SH-SY5Y (cell line): ENCODE results near the gene HPGDS.

Experiments
- GATA2 ChIP-seq: IDR thresholded peaks from 2 replicates; pipeline ENCODE4 v1.6.1; 2011; ENCODE audit warnings: mild to moderate bottlenecking, low read depth, low read length
- GATA3 ChIP-seq: IDR thresholded peaks from 2 replicates; pipeline ENCODE4 v1.6.1; 2011; ENCODE audit warnings: low read depth, mild to moderate bottlenecking, low read length, moderate library complexity

HPGDS gene

GRCh38 chr4:94363136-94363655 is 20.6 kb upstream of the HPGDS start:
- no peak for TF ChIP-seq GATA2
- TF ChIP-seq GATA3, result no peak

DNA sequence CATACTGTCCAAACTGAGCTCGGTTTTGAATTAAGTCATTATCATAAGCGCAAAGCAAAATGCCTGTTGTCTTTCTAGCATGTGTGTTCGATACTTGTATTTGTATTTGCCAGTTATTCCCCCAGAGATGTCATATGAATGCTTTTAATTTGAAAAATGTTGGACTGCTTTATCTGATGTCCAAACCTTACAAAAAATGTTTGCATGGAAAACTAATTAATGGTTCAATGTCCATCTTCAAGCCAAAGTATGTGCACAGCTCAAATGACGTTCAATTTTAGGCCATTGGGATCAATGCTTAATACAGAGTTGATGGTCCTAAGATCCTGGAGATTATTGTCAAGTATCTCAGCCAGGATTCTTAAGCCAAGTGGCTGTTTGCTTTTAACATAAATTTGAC is 17.2 kb upstream of the HPGDS start:
- TF ChIP-seq GATA3 (no peak), GATA2 (no peak)

DNA sequence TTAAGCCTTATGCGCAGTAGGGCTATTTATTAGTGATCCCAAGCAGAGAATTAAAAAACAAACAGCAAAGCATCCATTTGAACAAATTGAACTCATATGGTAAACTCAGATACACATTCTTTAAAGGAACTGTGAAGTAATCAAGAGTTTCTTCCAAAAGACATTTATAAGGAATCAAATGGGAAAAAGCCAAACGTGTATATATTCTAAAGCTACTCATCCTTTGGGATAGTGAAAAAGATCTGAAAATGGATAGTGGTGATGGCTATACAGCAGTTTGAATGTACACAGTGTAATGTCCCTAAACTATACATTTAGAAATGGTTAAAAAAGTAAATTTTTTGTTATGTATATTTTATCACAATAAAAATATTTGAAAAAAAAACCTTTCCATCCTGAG is 16.6 kb upstream of the HPGDS start:
- TF ChIP-seq GATA2, result no peak
- TF ChIP-seq GATA3, result no peak

GRCh38 chr4:94358101-94358500 is 15.5 kb upstream of the HPGDS start:
- TF ChIP-seq GATA2 (no peak), GATA3 (no peak)

- no peak for TF ChIP-seq GATA2
- TF ChIP-seq GATA3, result no peak
Measured at GRCh38 chr4:94357624-94358023, 15.0 kb upstream of the HPGDS start.

GRCh38 chr4:94356444-94356843 is 13.8 kb upstream of the HPGDS start:
- TF ChIP-seq GATA3 (no peak), GATA2 (no peak)

DNA sequence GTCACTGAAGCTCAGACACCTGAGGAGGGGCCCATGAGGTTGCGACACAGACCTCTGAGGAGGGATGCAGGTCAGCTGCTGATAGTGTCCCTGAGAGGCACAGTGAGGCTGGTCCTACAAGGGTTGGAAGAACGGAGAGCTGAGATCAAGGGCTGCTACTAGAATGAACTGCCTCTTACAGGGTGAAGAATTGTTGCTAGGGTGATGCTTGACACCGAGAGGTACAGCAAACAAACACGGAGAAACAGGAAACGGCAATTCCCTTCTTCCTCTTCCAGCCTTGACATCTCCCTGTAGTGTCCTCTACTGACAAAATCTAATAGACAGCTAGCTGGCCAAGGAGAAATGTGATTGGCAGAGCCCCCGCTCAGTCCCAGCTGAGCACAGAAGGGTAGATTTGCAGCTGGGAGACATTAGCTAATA is 11.8 kb upstream of the HPGDS start:
- TF ChIP-seq GATA2 (no peak), GATA3 (no peak)

DNA sequence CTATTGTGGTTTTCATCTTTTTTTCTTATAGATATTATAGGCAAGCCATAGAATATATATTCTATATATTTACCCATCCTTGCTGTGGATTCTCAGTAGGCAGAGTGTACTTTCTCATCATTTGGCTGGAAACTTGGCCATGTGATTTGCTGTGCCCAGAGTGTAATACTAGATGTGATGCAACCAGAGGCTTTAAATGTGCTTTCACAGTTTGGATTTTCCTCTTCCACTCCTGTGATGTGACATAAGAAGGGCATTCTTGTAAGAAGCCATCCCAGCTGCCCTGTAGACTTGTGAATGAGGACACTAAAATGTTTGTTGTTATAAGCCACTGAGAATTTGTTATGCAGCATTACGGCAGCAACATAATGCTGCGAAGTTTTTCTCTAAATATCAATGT is 10.4 kb upstream of the HPGDS start:
- TF ChIP-seq GATA2 (no peak), GATA3 (no peak)

DNA sequence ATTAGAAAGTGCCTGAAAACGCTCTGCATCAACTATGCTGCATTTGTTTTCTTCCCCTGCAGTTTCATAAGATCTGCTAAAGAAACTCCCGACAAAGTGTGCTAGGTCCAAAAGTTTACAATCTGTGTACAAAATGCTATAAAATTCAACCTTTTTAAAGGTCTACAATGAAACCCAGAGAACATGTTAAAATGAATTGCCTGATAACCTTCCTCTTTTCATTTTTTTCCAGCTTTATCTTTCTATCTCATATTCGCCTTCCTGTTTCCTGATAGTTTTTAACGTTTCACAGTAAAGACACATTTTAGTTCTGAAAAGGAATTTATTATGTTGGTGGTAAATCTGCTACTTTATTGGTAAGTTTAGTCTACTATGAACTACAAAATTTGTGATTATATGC is 9.5 kb upstream of the HPGDS start:
- TF ChIP-seq GATA3, result no peak
- TF ChIP-seq GATA2, result no peak

GRCh38 chr4:94351319-94351718 is 8.7 kb upstream of the HPGDS start:
- TF ChIP-seq GATA3 (no peak), GATA2 (no peak)

DNA sequence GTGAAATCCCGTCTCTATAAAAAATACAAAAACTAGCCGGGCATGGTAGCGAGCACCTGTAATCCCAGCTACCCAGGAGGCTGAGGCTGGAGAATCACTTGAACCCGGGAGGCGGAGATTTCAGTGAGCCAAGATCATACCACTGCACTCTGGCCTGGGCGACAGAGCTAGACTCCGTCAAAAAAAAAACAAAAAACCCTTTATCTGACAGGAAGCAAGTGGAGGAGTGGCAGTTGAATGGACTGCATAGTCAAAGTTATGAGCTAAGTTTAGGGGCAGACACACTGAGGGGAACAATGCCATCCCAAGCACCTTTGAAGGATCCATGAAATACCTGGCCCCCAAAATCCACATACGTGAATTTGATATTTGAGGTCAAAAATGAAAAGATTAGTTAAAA is 7.5 kb upstream of the HPGDS start:
- TF ChIP-seq GATA3, result no peak
- no peak for TF ChIP-seq GATA2

DNA sequence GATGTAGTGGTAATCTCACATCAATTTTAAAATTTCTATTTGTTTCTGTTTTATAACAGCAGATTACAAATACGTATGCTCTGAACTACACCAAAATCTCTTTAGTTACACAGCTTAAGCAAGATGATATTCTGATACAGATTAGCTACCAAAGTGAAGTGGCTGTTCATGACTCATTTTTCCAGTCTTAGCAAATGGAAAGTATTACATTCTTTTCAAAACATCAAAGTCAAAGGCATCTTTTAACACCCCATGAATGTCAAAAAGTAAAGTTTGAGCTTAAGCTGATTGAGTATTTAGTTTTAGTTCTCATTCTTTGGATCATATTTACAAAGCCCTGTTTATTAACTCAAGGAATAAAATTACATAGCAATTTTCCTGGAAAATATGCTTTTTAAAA is 6.6 kb upstream of the HPGDS start:
- TF ChIP-seq GATA2 (no peak), GATA3 (no peak)

- TF ChIP-seq GATA3 (no peak), GATA2 (no peak)
Measured at GRCh38 chr4:94348666-94349065, 6.0 kb upstream of the HPGDS start.

GRCh38 chr4:94346541-94346940 is 3.9 kb upstream of the HPGDS start:
- TF ChIP-seq GATA3 (no peak), GATA2 (no peak)

- TF ChIP-seq GATA3 (no peak), GATA2 (no peak)
Measured at GRCh38 chr4:94345969-94346368, 3.3 kb upstream of the HPGDS start.

DNA sequence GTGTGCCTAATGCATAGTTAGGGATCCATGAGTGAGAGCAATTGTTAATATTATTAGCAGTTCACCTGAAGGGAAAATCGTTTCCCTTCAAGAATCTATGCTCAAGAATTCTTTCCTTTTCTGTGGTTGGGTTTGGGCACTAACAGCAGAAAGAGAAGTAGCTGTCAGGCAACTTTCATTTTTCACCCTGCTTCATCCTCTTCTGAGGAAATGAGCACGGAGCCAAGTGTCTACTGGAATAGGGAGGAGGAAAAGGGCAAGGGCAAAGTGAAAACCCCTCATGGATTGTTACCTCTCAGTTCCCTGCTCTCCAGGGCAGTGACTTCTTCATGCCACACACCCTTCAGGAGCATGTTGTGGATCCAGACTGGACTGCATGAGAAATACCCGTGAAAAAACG is 2.6 kb upstream of the HPGDS start:
- TF ChIP-seq GATA2 (no peak), GATA3 (no peak)
